Jurkat, Clone E6-1 (cell line): ENCODE data around the gene RANBP1.
A peak's percentile ranks its signal among the peaks of the same experiment; 100 is the strongest.

Experiments used
- DNase-seq: peaks from one replicate; pipeline ENCODE4 v3.0.0-alpha.2; 2011; ENCODE audit warnings: low read depth, low spot score
- H3K4me3 ChIP-seq: 2 replicates; pipeline ENCODE4 v1.5.1; 2011; ENCODE audit warnings: mild to moderate bottlenecking, low read length, control low read depth, moderate library complexity

The RANBP1 gene

GRCh38 chr22:20145206-20145831 is 29.4 kb downstream of the RANBP1 start:
- no peak for DNase-seq
- H3K4me3 ChIP-seq: no peak overlapping the region

- no peak overlapping the region for H3K4me3 ChIP-seq
- no peak for DNase-seq
Observed at GRCh38 chr22:20145832-20146223, 29.9 kb downstream of the RANBP1 start.

GRCh38 chr22:20146777-20147176 is 30.9 kb downstream of the RANBP1 start:
- no peak overlapping the region for H3K4me3 ChIP-seq
- DNase-seq: no peak

- DNase-seq: no peak
- no peak overlapping the region for H3K4me3 ChIP-seq
Observed at GRCh38 chr22:20147237-20147988, 31.5 kb downstream of the RANBP1 start.

- H3K4me3 ChIP-seq: no peak overlapping the region
- no peak for DNase-seq
Observed at GRCh38 chr22:20148414-20148813, 32.5 kb downstream of the RANBP1 start.

- DNase-seq: no peak
- H3K4me3 ChIP-seq: no peak overlapping the region
Observed at GRCh38 chr22:20149257-20150250, 33.6 kb downstream of the RANBP1 start.

GRCh38 chr22:20150381-20151275 is 34.7 kb downstream of the RANBP1 start, which contains the start of gene CCDC188:
Gene CCDC188 (minus strand): TSS chr22:20151055. CDS start chr22:20150986, 69 bp downstream.
- no peak for DNase-seq
- H3K4me3 ChIP-seq: no peak within 1 kb of the TSS

GRCh38 chr22:20151276-20151588 is 35.3 kb downstream of the RANBP1 start:
- H3K4me3 ChIP-seq: no peak overlapping the region
- no peak for DNase-seq

GRCh38 chr22:20152464-20152890 is 36.6 kb downstream of the RANBP1 start:
- H3K4me3 ChIP-seq: no peak overlapping the region
- DNase-seq: no peak

GRCh38 chr22:20153945-20154344 is 38.0 kb downstream of the RANBP1 start:
- DNase-seq: no peak
- H3K4me3 ChIP-seq: no peak overlapping the region

GRCh38 chr22:20154602-20155187 is 38.8 kb downstream of the RANBP1 start:
- H3K4me3 ChIP-seq: no peak overlapping the region
- no peak for DNase-seq

- no peak for DNase-seq
- H3K4me3 ChIP-seq: no peak overlapping the region
Observed at GRCh38 chr22:20155330-20156041, 39.6 kb downstream of the RANBP1 start.

- no peak overlapping the region for H3K4me3 ChIP-seq
- DNase-seq: no peak
Observed at GRCh38 chr22:20156042-20156389, 40.1 kb downstream of the RANBP1 start.

GRCh38 chr22:20156611-20157429 is 40.9 kb downstream of the RANBP1 start:
- no peak overlapping the region for H3K4me3 ChIP-seq
- peak; percentile 82 for DNase-seq

- H3K4me3 ChIP-seq: no peak overlapping the region
- DNase-seq: no peak
Observed at GRCh38 chr22:20157430-20158183, 41.7 kb downstream of the RANBP1 start.

GRCh38 chr22:20158391-20159036 is 42.6 kb downstream of the RANBP1 start:
- DNase-seq: no peak
- H3K4me3 ChIP-seq: no peak overlapping the region
